HS-27A (cell line): ENCODE measurements around the gene TRAPPC6A.

ENCODE experiments used
- DNase-seq: peaks from one replicate; pipeline ENCODE4 v3.0.0-alpha.2; 2012; ENCODE audit warnings: low read depth, missing footprints

TRAPPC6A gene

DNA sequence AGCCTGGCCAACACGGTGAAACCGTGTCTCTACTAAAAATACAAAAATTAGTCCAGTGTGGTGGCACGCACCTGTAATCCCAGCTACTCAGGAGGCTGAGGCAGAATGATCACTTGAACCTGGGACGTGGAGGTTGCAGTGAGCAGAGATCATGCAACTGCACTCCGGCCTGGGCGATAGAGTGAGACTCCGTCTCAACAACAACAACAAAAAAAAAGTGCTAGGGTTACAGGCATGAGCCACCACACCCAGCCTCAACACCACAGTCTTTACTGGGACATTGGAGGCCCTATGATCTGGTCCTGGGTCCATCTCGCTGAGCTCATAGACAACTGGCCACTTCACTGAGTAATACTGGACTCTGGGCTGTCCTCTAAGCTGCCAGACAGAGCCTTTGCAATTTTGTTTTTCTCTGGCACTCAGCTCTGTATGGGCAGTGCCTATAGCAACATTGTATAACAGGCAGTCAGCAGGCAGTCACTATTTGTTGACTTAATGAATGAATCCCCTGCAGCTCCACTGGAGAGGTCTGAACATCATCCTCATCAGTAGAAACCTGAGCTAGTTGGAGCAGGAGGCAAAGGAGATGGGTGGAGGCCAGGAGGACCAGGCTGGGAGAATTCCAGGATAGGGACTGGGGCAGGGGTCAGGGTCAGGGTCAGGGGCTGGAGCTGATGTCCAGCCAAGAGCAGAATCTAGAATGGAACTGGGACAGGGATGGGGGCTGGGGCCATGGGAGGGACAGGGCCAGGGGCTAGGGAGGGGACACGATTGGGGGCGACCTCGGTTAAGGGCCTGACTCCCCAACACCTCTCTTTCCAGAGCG, 8.7 kb upstream of the TRAPPC6A start:
- no peak for DNase-seq

DNA sequence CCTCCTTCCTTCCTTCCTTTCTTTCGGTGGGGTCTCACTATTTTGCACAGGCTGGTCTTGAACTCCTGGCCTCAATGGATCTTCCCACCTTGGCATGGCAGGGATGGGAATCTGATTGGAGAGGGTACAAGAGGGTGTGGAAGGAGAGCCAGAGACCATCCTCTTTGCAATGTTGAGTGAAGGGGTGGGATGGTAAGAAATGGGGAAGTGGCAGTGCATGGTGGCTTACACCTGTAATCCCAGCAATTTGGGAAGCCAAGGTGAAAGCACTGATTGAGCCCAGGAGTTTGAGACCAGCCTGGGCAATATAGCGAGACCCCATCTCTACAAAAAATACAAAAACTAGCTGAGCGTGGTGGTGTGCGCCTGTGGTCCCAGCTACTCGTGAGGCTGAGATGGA, 6.1 kb upstream of the TRAPPC6A start:
- no peak for DNase-seq

DNA sequence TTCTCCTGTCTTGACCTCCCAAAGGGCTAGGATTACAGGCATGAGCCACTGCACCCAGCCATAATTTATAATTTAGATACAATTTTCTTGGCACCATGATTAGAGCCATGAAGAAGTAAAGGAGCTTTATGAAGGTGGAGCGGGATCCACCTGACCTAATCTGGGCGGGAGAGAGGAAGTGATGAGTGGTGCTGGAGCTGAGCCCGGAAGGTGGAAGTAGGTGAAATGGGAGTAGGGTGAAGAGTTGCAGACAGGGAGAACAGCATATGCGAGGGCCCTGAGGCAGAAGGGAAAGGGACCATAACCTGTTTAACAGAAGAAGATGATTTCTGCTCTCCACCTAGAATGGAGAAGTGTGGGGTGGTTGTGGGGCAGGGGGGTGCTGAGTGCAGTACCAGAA, 4.7 kb upstream of the TRAPPC6A start:
- DNase-seq = no peak

DNA sequence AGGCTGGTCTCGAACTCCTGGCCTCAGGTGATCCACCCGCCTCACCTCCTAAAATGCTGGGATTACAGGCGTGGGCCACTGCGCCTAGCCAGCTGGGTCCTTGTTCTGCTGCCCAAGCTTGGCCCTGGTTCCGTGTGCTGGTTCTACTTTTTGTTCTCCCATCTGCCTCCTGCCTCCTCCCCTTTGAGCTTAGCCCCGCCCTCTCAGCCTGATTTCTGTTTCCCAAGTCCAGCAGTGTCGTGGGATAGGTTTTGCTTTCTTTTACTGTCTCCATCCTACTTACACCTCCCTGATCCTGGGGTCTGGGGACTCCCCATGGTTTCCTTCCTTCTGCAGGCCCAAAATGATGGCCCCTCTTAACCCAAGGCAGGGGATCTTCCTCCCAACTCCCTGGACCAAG, 2.9 kb upstream of the TRAPPC6A start:
- DNase-seq = no peak

DNA sequence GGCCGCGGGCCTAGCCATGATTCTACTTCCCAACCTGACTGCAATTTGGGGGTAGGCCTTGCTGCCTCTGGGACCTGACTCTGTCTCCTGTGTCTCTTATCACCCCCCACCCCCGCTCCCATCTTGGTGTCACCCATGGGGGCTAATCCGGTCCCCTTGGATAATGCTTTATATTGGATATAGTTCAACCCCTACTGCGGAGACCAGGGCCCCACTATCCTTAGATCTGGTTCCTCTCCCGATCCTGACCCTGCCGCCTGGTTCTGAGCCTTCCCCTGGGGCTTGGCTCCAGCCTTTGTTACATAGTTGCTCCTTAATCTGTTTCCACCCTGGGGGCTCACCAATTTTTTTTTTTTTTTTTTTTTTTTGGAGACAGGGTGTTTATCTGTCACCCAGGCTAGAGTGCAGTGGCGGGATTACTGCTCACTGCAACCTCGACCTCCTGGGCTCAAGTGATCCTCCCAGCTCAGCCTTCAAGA, 1.9 kb upstream of the TRAPPC6A start:
- DNase-seq = no peak

DNA sequence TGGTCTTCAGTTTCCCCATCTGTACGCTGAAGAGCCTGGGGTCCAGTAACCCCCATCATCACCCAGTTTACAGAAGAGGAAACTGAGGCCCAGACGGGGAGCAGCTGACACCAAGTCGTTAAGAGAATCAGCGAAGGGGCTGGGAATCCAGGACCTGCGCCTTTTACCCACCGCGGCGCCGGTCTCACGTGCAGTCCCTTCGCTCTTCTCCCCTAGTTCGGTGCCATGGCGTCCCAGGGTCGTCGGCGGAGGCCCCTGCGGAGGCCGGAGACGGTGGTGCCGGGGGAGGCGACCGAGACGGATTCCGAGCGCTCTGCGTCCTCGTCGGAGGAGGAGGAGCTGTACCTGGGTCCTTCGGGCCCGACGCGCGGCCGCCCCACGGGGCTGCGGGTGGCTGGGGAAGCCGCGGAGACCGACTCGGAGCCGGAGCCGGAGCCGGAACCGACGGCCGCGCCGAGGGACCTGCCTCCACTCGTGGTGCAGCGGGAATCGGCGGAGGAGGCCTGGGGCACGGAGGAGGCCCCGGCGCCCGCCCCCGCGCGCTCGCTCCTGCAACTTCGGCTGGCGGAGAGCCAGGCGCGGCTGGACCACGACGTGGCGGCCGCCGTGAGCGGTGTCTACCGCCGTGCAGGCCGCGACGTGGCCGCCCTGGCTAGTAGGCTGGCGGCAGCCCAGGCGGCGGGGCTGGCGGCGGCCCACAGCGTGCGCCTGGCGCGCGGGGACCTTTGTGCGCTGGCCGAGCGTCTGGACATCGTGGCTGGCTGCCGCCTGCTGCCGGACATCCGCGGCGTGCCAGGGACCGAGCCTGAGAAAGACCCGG, 1.2 kb upstream of the TRAPPC6A start:
- DNase-seq = no peak

DNA sequence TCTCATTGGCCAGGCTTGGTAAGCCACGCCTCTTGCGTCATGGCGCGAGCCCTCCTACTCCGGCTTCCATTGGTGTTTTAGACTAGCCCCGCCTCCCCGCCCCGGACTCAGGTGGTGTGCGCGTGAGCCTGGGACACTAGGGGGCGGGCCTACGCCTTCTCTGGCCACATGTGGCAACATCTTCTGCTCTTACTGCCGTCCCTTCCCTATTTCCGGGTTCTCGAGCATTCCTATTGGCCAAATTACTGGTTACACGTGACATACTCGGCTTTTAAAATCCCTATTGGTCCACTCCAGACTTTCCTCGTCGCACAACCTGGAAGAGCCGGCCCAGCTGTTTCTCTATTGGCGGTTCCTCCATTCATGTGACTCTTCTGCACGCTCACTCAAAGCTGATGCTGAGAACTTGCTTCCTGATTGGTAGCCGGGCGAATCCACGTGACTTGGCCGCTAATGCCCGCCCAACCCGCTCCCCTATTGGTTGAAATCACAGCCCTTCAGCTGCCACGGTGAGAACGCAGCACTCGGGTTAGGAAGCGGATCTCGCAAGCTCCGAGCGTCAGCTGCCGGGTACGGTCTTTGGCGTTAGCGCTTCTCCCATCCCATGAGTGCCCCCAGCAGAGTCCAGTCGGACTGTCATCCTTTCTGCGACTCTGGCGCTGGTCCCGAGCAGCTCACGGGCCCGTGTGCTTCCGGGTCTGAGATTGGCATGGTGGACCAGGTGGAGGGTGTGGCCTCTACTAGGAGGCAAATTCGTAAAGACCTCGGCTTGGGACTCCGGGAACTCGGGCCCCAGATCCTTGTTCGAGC, 430 bp upstream of the TRAPPC6A start, which contains the start of gene BLOC1S3:
Gene BLOC1S3 (plus strand): TSS at position 523 of the 810 bp plus-strand sequence. CDS start 513 bp downstream, outside the sequence.
- DNase-seq = peak; percentile 100

DNA sequence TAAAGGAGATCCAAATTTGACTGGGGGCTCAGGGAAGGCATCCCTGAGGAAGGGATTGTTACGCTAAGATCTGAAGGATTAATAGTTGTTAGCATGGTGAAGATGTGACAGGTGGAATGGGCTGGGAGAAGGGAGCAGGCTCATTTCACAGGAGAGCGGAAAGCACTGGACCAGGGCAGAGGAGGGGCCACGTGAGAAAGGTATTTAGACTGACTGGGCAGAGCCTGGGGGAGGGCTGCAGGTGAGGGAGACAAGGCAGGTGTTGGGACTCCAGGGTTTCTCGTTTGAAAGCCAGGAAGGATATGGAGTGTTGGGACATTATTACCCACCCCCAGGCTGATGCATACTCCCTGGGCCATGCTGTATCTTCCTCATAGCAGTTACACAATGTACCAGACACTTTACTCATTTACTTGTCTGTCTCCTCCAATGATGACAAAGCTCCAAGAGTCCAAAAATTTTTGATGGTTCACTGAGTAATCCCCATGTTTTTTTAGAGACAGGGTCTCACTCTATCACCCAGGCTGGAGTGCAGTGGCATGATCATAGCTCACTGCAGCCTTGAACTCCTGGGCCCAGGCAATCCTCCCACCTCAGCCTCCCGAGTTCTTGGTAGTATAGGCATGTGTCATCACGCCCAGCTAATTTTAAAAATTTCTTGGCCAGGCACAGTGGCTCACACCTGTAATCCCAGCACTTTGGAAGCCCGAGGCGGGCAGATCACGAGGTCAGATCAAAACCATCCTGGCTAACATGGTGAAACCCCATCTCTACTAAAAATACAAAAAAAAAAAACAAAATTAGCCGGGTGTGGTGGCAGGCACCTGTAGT, 2.3 kb downstream of the TRAPPC6A start:
- DNase-seq = no peak

DNA sequence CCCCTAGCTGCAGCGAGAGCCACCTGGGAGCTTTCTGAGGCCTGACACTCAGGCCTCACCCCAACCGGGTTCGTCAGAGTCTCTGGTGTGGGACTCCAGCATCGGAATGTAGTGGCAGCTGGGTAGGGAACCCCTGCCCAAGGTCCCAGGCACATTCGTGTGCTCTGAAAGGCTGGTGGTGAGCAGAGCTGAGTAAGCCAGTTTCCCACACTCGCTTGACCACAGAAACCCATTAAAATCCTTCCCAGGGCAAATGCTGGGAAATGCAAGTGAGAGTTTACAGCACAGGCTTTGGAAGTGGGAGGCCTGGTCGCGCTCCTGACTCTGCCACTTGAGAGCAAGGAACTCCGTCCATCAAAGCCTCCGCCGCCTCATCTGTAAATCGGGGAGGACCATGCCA, 4.2 kb downstream of the TRAPPC6A start:
- DNase-seq = no peak

DNA sequence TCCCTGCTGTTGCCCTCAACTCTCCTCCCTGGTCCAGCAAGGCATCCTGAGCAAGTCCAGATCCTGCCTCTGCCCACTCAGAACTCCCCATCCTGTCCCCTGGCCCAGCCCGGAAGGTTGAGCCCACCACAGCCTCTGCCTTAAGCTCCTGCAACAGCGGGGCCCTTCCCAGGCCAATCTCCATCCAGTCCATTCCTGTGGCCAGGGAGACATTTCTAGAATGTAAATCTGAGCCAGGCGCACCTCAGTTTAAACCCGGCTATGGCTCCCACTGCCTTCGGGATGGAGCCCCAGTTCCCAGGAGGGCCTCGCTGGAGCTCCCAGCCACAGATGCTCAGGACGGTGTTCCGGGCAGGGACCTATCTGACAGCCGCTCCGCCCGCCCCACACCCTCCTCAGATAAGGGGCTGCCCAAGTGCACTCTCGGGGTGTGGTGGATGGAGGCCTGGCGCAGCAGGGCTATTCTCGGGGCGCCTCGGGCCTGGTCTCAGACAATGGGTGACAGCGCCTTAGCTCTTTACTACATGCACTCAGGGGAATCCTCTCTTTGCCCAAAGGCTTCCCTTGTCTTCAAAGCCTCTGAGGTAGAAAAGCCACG, 5.3 kb downstream of the TRAPPC6A start:
- DNase-seq = no peak

DNA sequence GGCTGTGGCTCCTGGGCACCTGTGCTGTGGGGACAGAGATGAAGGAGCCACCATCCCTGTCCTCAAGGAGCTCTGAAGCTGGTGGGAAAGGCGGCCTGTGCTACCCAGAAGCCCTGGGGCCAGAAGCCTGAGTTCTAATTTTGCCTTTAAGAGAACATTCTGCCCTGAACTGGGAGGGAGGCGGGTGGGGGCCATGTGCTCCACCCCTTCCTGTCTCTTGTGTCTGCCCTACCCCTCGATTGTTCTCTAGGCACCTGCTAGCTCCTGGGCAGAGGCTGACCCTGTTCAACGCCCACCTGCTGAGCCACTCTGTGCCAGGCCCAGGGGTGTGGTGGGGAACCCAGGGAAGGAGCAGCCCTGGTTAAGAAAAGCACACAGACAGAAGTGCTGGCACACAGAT, 5.9 kb downstream of the TRAPPC6A start:
- no peak for DNase-seq

DNA sequence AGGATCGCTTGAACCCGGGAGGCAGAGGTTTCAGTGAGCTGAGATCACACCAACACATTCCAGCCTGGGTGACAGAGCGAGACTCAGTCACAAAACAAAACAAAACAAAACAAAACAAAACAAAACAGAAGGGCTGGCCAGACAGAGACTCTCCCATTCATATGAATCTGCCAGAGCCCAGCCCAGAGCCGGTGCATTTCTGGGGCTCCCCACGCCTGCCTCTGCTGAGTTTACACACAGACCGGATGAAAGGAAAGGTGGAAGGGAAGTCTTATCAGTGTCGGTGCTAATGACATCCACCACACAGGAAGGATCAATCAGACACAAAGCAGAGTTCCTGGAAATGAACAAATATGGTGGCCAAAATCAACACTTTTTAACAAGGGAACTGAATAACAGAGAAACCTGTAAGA, 6.8 kb downstream of the TRAPPC6A start:
- no peak for DNase-seq

DNA sequence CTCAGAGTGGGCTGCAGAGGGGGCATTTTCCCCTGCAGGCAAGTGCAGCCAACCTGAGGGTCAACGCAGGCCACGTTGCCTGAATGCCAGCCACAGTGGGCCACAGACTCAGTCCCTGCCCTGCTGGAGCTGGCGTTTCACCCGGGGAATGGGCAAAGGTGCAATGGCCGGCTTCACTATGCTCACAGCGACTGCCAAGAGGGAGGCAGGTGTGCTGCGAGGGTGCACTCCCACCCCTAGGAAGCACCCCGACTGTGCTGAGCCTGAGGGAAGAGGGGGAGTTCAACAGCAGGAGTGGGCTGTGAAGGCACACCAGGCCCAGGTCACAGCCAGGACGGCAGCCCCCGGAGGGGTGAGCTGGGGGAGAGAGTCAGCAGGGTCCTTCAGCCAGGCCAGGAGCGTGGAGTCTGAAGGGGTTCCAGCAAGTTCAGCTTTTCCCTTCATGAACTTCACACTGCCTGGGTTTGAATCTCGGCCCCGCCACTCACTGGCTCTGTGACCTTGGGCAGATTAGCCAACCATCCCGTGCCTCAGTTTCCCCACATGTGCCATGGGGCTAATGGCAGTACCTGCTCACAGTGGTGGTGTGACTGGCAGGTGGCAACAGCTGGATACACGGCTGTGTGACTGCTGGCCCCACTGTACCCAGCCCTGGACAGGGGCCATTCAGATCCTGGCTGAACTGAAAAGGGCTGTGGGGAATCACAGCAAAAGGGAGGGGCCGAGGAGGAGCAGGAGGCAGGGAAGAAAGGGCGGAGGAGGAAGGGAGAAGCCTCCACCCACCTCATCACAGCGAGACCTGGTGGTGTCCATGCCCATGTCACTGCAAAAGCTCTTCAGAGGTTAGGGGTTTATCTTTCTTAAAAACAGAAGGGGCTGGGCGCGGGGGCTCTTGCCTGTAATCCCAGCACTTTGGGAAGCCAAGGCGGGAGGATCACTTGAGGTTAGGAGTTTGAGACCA, 7.6 kb downstream of the TRAPPC6A start:
- no peak for DNase-seq

DNA sequence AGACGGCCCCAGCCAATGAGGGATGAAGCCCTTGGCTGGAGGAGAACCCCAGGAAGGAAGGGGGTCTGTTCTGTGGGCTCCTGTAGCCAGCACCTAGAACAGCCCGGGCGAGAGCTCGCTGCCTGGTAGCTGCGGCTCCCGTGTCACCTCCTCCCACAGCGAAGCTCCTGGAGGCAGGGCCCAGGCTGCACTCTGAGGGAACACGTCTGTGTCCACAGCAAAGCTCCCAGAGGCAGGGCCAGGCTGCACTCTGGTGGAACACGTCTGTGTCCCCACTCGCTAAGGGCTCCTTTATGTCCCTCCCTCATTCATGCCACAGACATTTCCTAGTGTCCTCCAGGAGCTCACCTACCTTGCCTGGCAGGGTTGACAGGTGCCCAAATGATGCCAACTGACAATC, 8.4 kb downstream of the TRAPPC6A start:
- no peak for DNase-seq

DNA sequence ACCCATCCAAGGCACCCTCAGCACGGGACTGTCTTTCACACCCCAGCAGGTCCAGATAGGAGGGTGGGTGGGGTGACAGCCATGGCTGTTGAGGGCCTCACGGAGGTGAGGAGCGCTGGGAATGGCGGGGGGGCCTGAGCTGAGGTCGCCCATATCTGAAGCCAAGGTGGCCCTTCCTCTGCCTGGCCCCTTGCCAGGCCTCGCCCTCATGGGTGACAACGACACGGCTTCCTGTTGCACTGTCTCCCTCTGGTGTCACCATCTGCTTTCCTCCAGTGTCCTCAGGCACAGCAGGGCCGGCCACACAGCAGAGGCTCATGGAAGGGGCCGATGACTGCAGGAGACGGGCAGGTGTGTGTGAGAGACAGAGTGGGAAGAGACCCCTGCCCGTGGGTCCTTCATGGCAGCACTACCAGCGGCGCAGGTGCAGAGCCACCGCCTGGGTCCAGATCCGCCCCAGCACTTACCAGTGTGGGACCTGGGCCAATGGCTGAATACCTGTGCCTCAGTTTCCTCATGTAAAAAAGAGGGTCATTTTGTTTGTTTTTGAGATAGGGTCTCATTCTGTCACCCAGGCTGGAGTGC, 9.2 kb downstream of the TRAPPC6A start:
- no peak for DNase-seq

DNA sequence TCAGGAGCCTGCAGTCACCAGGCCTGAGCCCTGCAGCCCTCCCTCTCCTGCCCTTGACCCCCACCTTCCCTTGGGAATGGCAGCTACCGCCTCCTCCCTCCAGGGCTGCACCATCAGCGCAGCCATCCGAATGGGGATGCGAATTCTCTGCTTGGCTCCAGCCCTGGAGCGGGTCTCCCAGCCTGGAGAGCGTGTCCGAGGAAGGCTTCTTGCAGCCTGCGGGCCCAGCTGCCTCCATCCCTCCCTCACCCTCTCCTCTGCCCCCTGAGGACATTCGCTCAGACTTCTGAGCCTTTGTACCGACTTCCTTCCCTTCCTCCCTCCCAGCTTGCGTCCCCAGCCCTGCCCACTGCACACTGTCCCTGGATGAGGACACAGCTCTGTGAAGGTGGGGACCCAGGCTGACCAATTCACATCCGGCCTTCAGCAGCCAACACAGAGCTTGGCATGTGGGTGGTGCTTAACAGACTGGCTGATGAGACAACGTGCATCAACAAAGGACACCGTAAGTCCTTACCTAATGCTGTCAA, 11.2 kb downstream of the TRAPPC6A start:
- no peak for DNase-seq

DNA sequence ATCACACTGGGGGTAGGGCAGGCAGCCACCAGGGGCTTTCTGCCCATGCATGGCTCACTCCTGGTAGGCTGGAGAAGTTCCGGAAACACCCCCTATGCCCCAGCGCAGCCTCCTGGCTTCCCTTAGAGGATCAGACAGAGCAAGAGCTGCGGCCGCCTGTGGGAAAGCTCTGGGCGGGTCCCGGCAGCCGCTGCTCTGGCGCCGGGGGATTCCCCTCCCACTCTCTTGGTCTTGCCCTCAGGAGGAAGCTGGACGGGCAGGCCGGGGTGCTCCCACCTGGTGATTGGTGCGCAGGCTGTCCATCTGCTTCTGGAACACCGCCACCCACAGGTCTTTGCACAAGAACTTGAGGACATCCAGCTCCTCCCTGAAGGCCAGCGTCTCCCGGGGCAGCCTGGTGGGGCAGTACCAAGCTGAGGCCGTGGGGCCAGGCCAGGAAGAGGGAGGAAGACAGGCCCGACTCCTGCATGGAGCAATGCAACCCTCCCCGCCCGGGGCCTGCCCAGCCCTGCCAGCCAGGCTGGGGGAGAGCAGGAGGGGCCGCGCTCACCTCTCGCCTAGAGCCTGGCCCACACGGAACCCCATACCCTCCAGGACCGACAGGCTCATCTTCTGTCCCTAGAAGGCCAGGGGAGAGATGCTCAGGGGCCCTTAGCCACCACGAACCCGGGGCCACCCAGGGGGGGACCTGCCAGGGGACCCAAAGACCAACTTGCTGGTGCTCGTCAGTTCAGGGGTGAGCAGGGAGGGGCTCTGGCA, 13.3 kb downstream of the TRAPPC6A start:
- no peak for DNase-seq

DNA sequence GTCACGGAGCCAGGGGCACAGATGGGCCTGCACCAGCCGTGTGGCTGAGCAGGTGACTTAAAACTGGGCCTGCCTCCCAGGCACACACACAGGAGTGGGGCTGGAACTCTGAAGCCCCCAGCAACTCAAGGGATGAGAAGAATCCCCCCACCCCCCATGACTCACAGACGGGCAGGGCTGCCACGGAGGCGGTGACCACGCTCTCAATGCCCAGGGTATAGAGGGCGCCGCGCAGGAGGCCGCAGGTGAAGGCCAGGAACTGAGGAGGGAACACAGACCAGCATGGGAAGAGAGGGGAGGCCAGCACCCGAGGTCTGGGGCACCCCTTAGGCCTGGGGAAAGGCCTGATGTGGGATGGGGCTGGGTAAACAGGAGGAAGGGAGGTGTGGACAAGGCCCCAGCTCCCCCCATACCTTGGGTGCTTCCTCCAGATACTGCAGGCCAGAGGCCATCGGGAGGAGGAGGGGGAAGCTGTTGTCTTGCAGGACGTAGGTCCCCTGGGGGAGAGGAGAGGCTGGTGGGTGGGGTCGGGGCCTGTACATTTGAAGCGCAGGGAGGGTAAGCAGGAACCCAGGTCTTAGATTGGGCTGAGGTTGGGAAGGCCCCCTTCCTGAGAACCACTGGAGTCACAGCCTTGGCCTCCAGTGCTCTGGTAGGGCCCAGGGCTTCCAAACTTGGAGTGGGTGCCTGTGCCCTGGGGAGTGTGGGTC, 14.1 kb downstream of the TRAPPC6A start:
- no peak for DNase-seq
